GM12878 (cell line): ENCODE results near the gene UBE2E3.

Experiments
- BRCA1 ChIP-seq: IDR thresholded peaks from 2 replicates; pipeline ENCODE4 v1.6.1; 2011; ENCODE audit warnings: low read depth, low read length, improper control_type of control experiment
- CHD2 ChIP-seq: IDR thresholded peaks from 2 replicates; pipeline ENCODE4 v1.6.1; 2011; ENCODE audit warnings: low read depth, low read length, improper control_type of control experiment, borderline replicate concordance
- EP300 ChIP-seq, 2 experiments: fragments of 150-350 bp in 1 of 2; IDR thresholded peaks; 2 replicates each; pipeline ENCODE4 v1.6.1; 2011 to 2012; ENCODE audit warnings: low read depth in 2 of 2, low read length in 2 of 2, borderline replicate concordance in 1 of 2, improper control_type of control experiment in 1 of 2, inconsistent platforms in 1 of 2; ENCODE audit not compliant: control insufficient read depth in 1 of 2
- POLR2A ChIP-seq: IDR thresholded peaks from 2 replicates; pipeline ENCODE4 v1.6.1; 2011; ENCODE audit warnings: low read depth, mild to moderate bottlenecking, low read length
- POLR2AphosphoS5 ChIP-seq: IDR thresholded peaks from 2 replicates; pipeline ENCODE4 v1.6.1; 2011; ENCODE audit warnings: mild to moderate bottlenecking, low read length, inconsistent platforms
- TCF12 ChIP-seq: IDR thresholded peaks from 2 replicates; pipeline ENCODE4 v1.6.1; 2011; ENCODE audit warnings: low read depth, mild to moderate bottlenecking, low read length
- USF2 ChIP-seq: IDR thresholded peaks from 2 replicates; pipeline ENCODE4 v1.6.1; 2011; ENCODE audit warnings: low read depth, low read length, improper control_type of control experiment, borderline replicate concordance
- ZBED1 ChIP-seq: IDR thresholded peaks from 2 replicates; pipeline ENCODE4 v1.6.1; 2016; ENCODE audit warnings: borderline replicate concordance
- TF ChIP-seq, protein P1 (sequence below): IDR thresholded peaks from 2 replicates; pipeline ENCODE4 v1.6.1; 2011; ENCODE audit warnings: borderline replicate concordance, low read depth, mild to moderate bottlenecking, moderate library complexity, low read length; ENCODE audit not compliant: insufficient read depth, poor library complexity, severe bottlenecking
- TF ChIP-seq, protein P2 (sequence below), 3 experiments: IDR thresholded peaks in 2 of 3; conservative IDR thresholded peaks in 1 of 3; 2 replicates each; pipeline ENCODE4 v1.5.1; 2011; ENCODE audit warnings: low read depth in 3 of 3, low read length in 3 of 3, mild to moderate bottlenecking in 3 of 3, control low read depth in 2 of 3, moderate library complexity in 2 of 3, inconsistent platforms in 1 of 3, mixed read lengths in 1 of 3; ENCODE audit not compliant: control insufficient read depth in 2 of 3, insufficient read depth in 1 of 3; ENCODE audit errors: extremely low read depth in 1 of 3

DNA sequence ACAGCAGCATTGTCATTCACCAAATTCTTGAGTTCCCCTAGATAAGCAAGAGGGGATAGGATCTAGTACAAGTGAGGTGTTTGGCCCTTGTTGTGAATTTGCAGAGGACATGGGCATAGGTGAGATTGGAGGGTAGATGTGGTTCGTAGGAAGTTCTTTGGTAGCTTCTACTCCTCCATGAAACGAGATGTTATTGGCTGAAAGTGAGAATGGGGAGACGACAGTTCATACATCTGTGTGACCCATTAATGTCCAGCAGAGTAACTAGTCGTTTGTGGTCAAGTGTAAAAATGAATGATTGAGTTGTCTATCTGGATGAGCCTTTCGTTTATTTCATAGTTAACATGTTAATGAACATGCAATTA is 90.4 kb downstream of the UBE2E3 start:
- TF ChIP-seq, protein P1, sequence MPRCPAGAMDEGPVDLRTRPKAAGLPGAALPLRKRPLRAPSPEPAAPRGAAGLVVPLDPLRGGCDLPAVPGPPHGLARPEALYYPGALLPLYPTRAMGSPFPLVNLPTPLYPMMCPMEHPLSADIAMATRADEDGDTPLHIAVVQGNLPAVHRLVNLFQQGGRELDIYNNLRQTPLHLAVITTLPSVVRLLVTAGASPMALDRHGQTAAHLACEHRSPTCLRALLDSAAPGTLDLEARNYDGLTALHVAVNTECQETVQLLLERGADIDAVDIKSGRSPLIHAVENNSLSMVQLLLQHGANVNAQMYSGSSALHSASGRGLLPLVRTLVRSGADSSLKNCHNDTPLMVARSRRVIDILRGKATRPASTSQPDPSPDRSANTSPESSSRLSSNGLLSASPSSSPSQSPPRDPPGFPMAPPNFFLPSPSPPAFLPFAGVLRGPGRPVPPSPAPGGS: no peak
- TF ChIP-seq, protein P2, sequence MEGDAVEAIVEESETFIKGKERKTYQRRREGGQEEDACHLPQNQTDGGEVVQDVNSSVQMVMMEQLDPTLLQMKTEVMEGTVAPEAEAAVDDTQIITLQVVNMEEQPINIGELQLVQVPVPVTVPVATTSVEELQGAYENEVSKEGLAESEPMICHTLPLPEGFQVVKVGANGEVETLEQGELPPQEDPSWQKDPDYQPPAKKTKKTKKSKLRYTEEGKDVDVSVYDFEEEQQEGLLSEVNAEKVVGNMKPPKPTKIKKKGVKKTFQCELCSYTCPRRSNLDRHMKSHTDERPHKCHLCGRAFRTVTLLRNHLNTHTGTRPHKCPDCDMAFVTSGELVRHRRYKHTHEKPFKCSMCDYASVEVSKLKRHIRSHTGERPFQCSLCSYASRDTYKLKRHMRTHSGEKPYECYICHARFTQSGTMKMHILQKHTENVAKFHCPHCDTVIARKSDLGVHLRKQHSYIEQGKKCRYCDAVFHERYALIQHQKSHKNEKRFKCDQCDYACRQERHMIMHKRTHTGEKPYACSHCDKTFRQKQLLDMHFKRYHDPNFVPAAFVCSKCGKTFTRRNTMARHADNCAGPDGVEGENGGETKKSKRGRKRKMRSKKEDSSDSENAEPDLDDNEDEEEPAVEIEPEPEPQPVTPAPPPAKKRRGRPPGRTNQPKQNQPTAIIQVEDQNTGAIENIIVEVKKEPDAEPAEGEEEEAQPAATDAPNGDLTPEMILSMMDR (IDR thresholded peaks at IDR 0.05 in 2 of 3, conservative IDR thresholded peaks at IDR 0.05 in 1 of 3; ENCODE audit: control insufficient read depth in 2 of 3, extremely low read depth in 1 of 3, insufficient read depth in 1 of 3, low read depth in 3 of 3, low read length in 3 of 3): no peak
- TF ChIP-seq CHD2 (no peak), POLR2A (no peak), TCF12 (no peak), USF2 (no peak), EP300 (IDR thresholded peaks at IDR 0.05; ENCODE audit: borderline replicate concordance in 1 of 2, control insufficient read depth in 1 of 2, low read depth in 2 of 2, low read length in 2 of 2) (no peak), POLR2AphosphoS5 (no peak), BRCA1 (no peak), ZBED1 (no peak)
